GM12892 (cell line): ENCODE results near the gene NR5A2.

Experiments used
- POLR2A ChIP-seq: IDR thresholded peaks from 2 replicates; pipeline ENCODE4 v1.6.1; 2011; ENCODE audit warnings: low read depth, low read length, control low read depth
- POLR2AphosphoS5 ChIP-seq: IDR thresholded peaks from 2 replicates; pipeline ENCODE4 v1.6.1; 2011; ENCODE audit warnings: low read depth, low read length, control low read depth
- TAF1 ChIP-seq: IDR thresholded peaks from 2 replicates; pipeline ENCODE4 v1.6.1; 2011; ENCODE audit warnings: low read depth, mild to moderate bottlenecking, control low read depth, low read length, borderline replicate concordance

DNA sequence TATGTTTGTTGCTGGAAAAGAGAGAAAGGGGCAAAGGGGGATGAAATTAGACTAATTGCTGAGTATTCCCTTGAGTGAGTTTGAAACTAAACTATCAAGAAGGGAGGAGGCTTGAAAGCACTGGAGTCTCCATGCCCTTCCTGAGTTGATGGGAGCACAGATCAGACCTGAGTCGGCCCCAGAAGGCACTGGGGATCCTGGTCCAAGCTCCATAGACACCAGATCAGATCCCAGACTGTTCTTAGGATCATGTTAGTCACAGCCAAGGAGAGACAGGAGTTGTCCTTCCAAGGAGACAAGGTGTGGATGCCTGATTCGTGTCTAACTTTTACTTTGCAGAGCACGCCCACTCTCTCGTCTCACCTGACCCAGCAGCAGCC is 152.3 kb downstream of the NR5A2 start:
- TF ChIP-seq POLR2A (no peak), POLR2AphosphoS5 (no peak), TAF1 (no peak)
